NCI-H345 treated with DMSO at 0.1 percent for 48 hours (cell line): Measurements from ENCODE around the gene LINGO4.

Experiments used
- DNase-seq: peaks from one replicate; lab custom pipeline; 2025; ENCODE audit not compliant: unreplicated experiment; lab: John Stamatoyannopoulos, UW

The LINGO4 gene

GRCh38 chr1:151814971-151815545 lies 9.8 kb upstream of the LINGO4 start:
- no peak for DNase-seq

GRCh38 chr1:151814426-151814825 lies 9.2 kb upstream of the LINGO4 start:
- DNase-seq: no peak

- DNase-seq: no peak
Observed at GRCh38 chr1:151813271-151813977, 8.2 kb upstream of the LINGO4 start.

- no peak for DNase-seq
Observed at GRCh38 chr1:151811181-151811580, 6.0 kb upstream of the LINGO4 start.

- DNase-seq: no peak
Observed at GRCh38 chr1:151809985-151810556, 4.9 kb upstream of the LINGO4 start.

GRCh38 chr1:151809290-151809984 lies 4.2 kb upstream of the LINGO4 start:
- no peak for DNase-seq

GRCh38 chr1:151807766-151808165 lies 2.5 kb upstream of the LINGO4 start:
- no peak for DNase-seq

GRCh38 chr1:151807131-151807530 lies 1.9 kb upstream of the LINGO4 start:
- DNase-seq: no peak

GRCh38 chr1:151806170-151806569 lies 951 bp upstream of the LINGO4 start:
- DNase-seq: no peak

GRCh38 chr1:151803915-151804314 lies 1.3 kb downstream of the LINGO4 start:
- DNase-seq: no peak

GRCh38 chr1:151803164-151803563 lies 2.1 kb downstream of the LINGO4 start:
- DNase-seq: no peak

GRCh38 chr1:151802372-151802771 lies 2.8 kb downstream of the LINGO4 start:
- DNase-seq: no peak

- DNase-seq: no peak
Observed at GRCh38 chr1:151801846-151802245, 3.4 kb downstream of the LINGO4 start.

- no peak for DNase-seq
Observed at GRCh38 chr1:151801310-151801820, 3.9 kb downstream of the LINGO4 start.

- DNase-seq: no peak
Observed at GRCh38 chr1:151800830-151801229, 4.4 kb downstream of the LINGO4 start.

GRCh38 chr1:151799179-151800022 lies 5.8 kb downstream of the LINGO4 start:
- DNase-seq: no peak

- DNase-seq: no peak
Observed at GRCh38 chr1:151798571-151798970, 6.6 kb downstream of the LINGO4 start.

GRCh38 chr1:151790940-151791651 lies 14.1 kb downstream of the LINGO4 start:
- no peak for DNase-seq

- DNase-seq: peak; percentile 100
Observed at GRCh38 chr1:151790071-151790939, 14.9 kb downstream of the LINGO4 start, which contains the start of gene TDRKH. TDRKH (minus strand) TSS chr1:151790500; CDS start chr1:151783022, 7,478 bp downstream.
